SKM-1 (cell line): ENCODE data around the gene GRAMD1B.

ENCODE experiments used
- DNase-seq: peaks from one replicate; lab custom pipeline; 2025; ENCODE audit not compliant: unreplicated experiment; lab: John Stamatoyannopoulos, UW

GRAMD1B gene

DNA sequence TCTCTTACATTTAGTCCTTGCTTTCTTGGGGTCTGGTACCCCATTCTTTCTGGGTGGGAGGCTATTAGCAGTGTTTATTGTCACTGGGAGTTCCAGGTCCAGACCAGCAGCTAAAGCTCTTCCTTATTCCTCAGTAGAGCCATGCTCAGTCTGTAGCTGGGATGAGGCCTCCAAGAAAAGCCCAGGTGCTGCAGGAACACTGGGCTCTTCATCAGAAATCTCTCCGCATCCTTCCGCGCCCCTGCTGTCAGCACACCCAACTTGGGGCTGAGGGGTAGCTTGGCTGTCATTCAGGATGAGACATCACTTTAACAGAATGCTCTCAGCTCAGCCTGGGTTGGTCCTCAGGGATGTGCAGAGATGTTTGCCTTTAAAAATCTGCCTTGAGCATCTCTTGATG, 97.5 kb downstream of the GRAMD1B start:
- no peak for DNase-seq

DNA sequence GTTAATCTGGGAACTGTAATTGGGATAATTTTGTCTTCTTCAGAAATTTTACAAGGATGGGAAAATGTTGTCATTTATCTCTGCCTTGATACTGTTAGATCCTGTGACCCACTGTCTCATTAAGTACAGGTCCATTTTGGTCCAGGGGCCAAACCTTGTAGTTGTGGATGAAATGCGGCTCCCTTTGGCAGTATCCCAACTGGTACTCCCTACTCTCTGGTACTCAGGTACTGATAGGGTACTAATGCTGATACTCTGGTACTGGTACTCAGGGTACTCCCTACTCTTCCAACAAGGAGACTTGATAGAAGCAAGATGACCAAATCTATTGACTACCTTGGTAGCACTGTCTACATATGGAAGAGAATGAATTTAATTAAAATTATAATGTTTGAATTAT, 97.9 kb downstream of the GRAMD1B start:
- no peak for DNase-seq

- DNase-seq = no peak
Observed at GRCh38 chr11:123531325-123531724, 101.3 kb downstream of the GRAMD1B start.

DNA sequence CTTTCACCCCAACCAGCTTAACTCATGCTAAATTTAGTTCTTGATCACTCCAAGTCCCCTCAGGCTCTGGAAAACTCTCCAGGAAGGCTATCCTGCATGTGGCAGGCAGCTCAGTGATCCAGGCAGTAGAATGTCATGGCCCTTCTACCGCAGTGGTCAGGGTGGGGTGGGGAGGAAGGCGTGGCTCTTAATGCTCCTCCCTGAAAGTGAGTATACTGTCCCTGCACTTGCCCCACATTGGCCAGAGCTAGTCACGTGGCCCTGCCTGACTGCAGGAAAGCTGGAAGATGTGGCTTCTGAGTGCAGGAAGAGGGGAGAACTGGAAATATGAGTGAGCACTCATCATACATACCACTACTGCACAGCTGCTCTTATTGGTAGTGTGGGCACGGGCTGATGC, 102.1 kb downstream of the GRAMD1B start:
- DNase-seq = no peak

GRCh38 chr11:123535401-123535800, 105.3 kb downstream of the GRAMD1B start:
- DNase-seq = no peak

- DNase-seq = no peak
Observed at GRCh38 chr11:123536690-123537437, 106.8 kb downstream of the GRAMD1B start.

GRCh38 chr11:123537726-123538125, 107.7 kb downstream of the GRAMD1B start:
- no peak for DNase-seq

DNA sequence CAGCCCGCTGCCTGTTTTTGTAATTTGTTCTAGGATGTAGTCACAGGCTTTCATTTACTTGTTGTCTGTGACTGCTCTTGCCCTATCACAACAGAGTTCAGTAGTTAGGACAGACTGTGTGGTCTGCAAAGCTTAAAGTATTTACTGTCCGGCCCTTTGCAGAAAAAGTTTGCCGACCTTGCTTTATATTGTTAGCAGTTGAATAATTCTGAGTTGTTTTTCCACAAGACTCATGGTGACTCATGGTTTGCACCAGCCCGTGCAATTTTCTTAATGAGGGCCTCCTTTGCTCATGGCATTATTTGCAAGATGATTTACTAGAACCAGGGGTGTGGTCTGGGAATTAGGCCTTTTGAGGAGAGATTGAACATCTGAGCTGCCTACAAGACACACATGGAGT, 113.7 kb downstream of the GRAMD1B start:
- DNase-seq = no peak

- no peak for DNase-seq
Observed at GRCh38 chr11:123544631-123545375, 114.7 kb downstream of the GRAMD1B start.

GRCh38 chr11:123545726-123546270, 115.7 kb downstream of the GRAMD1B start:
- no peak for DNase-seq

DNA sequence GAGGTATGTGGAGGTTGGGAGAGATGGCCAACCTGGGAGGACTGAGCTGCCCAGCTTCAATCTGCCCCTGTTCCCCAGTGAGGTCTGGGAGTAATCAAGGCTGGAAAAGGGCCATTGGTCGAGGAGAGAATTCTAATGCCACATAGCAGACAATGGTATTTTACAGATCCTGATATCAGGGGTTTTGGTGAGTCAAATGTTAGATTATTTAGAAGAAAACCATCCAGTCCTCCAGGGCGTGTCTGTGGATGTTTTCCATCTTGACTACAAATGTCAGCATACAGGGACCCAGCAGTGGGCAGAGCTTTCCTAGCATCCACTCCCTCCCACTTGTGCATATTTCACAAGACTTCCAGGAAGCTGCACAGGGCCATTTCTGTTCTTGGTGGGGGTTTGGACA, 116.4 kb downstream of the GRAMD1B start:
- DNase-seq = no peak

GRCh38 chr11:123547180-123547579, 117.1 kb downstream of the GRAMD1B start:
- no peak for DNase-seq

GRCh38 chr11:123548774-123549173, 118.7 kb downstream of the GRAMD1B start:
- DNase-seq = no peak

DNA sequence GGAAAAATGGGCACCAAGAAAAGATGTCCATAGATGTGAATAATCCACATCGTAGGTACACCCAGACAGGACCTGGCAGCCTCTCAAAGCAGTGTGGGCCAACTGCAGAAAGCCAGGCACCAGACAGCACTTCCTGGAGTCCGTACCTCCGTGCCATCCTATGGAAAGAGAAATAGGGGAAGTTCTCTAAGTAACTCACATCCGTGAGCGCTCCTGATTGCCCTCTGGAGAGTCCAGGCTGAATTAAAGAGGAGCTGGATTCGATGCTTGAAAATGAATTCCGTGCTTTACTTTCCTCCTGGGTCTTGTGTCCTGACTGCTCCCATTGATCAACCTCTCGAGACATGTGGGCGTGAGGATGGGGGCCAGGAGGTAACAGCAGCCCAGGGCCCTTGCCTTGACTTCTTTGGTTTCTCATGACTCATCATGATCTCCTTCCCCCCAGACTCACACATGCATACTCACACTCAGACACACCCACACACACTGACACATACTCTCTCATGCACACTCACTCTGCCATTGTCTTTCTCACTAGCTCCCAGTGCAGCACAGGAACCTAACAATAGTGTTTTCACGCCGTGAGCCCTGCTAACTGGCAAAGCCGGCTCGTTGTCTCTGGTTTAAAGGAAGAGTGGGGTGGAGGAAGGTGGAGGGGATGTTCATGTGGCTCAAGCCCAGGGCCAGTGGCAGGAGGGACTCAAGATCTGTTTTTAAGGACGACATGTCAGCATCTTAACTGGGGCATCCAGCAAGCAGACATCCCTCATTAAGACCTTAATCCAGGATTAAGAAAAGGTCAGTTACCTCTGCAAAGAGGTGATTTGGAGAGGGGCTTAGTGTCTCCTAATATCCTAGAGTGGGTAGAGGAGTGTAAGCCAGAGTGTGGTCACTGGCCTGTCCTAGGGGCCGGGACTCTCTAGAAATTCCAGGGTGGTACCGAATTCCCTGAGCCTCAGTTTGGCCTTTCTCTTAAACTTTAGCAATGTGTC, 120.2 kb downstream of the GRAMD1B start:
- no peak for DNase-seq

- DNase-seq = no peak
Observed at GRCh38 chr11:123551079-123551478, 121.0 kb downstream of the GRAMD1B start.

- no peak for DNase-seq
Observed at GRCh38 chr11:123556633-123557032, 126.6 kb downstream of the GRAMD1B start.

GRCh38 chr11:123558536-123559315, 128.7 kb downstream of the GRAMD1B start:
- DNase-seq = no peak

DNA sequence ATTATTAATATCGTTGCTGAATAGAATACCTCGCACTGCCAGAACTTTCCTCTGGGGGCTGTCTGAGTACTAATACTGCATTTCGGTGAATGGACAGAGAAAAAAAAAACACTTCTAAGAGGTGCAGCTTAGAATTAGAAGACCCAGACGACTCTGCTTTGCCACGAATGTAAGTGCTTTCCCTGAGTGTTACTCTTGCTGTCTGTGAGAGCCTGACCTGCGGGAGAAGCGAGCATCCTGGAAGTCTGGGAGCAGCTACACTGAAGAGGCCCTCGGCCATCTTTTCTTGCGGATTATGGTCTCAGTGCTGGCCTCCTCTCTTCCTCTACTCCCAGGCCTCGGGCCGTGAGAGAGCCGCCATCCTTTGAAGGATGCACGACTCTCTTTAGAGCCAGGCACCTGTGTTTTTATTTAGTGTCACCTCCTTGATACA, 129.5 kb downstream of the GRAMD1B start:
- no peak for DNase-seq

DNA sequence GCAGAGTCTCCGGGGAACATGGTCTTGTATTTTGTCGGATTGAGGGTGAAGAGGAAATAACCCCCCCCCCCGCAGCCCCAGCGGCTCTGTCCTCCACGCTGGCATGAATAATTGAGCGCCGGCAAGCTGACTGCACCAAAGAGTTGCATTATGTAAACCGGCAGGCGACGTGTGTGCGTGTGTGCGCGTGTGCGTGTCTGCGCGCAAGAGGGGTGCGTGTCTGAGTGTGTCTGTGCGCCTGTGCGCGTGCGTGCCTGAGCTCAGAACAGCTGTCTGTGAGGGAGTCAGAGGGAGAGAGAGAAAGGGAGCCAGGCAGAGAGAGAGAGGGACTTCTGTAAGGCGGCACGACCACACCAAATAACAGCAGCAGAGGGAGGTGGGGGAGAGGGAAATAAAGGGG, 129.9 kb downstream of the GRAMD1B start:
- no peak for DNase-seq

GRCh38 chr11:123561431-123561800, 131.3 kb downstream of the GRAMD1B start:
- DNase-seq = no peak
